HepG2 (cell line): Measurements from ENCODE around the gene FNBP1L. TPM values are rescaled to one million over a fixed set of nuclear protein-coding genes. Genes with fewer than 3 reads are reported as not detected.
A peak's percentile ranks its signal among the peaks of the same experiment; 100 is the strongest.

ENCODE experiments used
- AGO2 ChIP-seq: fragments of 200-400 bp; formaldehyde crosslinking; optimal IDR thresholded peaks from 2 replicates; pipeline ENCODE3; 2017; ENCODE audit warnings: mild to moderate bottlenecking, low read depth, low read length, moderate library complexity
- CBX1 ChIP-seq: IDR thresholded peaks from one replicate; pipeline ENCODE4 v1.6.1; 2016; ENCODE audit warnings: antibody characterized with exemption, low read depth
- CHCHD3 ChIP-seq: sonication (generic); formaldehyde crosslinking; IDR thresholded peaks from 2 replicates; pipeline ENCODE4 v1.8.0; 2022; ENCODE audit warnings: mild to moderate bottlenecking, missing genetic modification reagents, moderate library complexity
- ELF4 ChIP-seq: sonication (generic); formaldehyde crosslinking; IDR thresholded peaks from 2 replicates; pipeline ENCODE4 v1.5.0; 2020; ENCODE audit warnings: missing genetic modification reagents, mild to moderate bottlenecking, moderate library complexity, borderline replicate concordance
- FOSL2 ChIP-seq: sonication (generic); formaldehyde crosslinking; IDR thresholded peaks from 2 replicates; pipeline ENCODE4 v1.4.0; 2020; ENCODE audit warnings: missing genetic modification reagents
- KAT7 ChIP-seq: IDR thresholded peaks from 2 replicates; pipeline ENCODE4 v1.6.1; 2018; ENCODE audit warnings: borderline replicate concordance, missing compliant biosample characterization
- KDM5B ChIP-seq: sonication (generic); formaldehyde crosslinking; IDR thresholded peaks from 2 replicates; pipeline ENCODE4 v1.4.0; 2020; ENCODE audit warnings: missing genetic modification reagents, mild to moderate bottlenecking, borderline replicate concordance
- MEIS1 ChIP-seq: sonication (generic); formaldehyde crosslinking; IDR thresholded peaks from 2 replicates; pipeline ENCODE4 v1.9.0; 2021; ENCODE audit warnings: mild to moderate bottlenecking, missing genetic modification reagents, moderate library complexity, borderline replicate concordance
- MXD4 ChIP-seq: IDR thresholded peaks from 2 replicates; pipeline ENCODE4 v1.6.1; 2016; ENCODE audit warnings: mild to moderate bottlenecking, missing biosample characterization, missing genetic modification reagents
- NR1H2 ChIP-seq: sonication (generic); formaldehyde crosslinking; IDR thresholded peaks from 2 replicates; pipeline ENCODE4 v1.8.1; 2022; ENCODE audit warnings: low read depth, missing genetic modification reagents, borderline replicate concordance
- PPARG ChIP-seq: conservative IDR thresholded peaks from 2 replicates; pipeline ENCODE4 v1.6.1; 2016; ENCODE audit warnings: missing biosample characterization, missing genetic modification reagents
- RCOR2 ChIP-seq: IDR thresholded peaks from 2 replicates; pipeline ENCODE4 v1.6.1; 2016; ENCODE audit warnings: missing biosample characterization, missing genetic modification reagents
- SKI ChIP-seq: fragments of 450-650 bp; IDR thresholded peaks from one replicate; pipeline ENCODE4 v1.6.1; 2018; ENCODE audit warnings: mild to moderate bottlenecking; ENCODE audit not compliant: partially characterized antibody
- ZFP36L1 ChIP-seq: sonication (generic); formaldehyde crosslinking; IDR thresholded peaks from 2 replicates; pipeline ENCODE4 v1.8.0; 2022; ENCODE audit warnings: mild to moderate bottlenecking, missing genetic modification reagents, moderate library complexity
- ZNF251 ChIP-seq: sonication (generic); formaldehyde crosslinking; IDR thresholded peaks from 2 replicates; pipeline ENCODE4 v1.9.0; 2021; ENCODE audit warnings: mild to moderate bottlenecking, missing genetic modification reagents
- ZNF350 ChIP-seq: sonication (generic); formaldehyde crosslinking; IDR thresholded peaks from 2 replicates; pipeline ENCODE4 v1.4.0; 2020; ENCODE audit warnings: mild to moderate bottlenecking, low read depth, missing genetic modification reagents, borderline replicate concordance
- ZNF446 ChIP-seq: sonication (generic); formaldehyde crosslinking; IDR thresholded peaks from 2 replicates; pipeline ENCODE4 v1.5.0; 2020; ENCODE audit warnings: mild to moderate bottlenecking, missing genetic modification reagents
- ZNF530 ChIP-seq: sonication (generic); formaldehyde crosslinking; IDR thresholded peaks from 2 replicates; pipeline ENCODE4 v1.5.0; 2020; ENCODE audit warnings: low read depth, mild to moderate bottlenecking, missing genetic modification reagents
- polyA plus RNA-seq, 8 experiments: library from polyadenylated mRNA; depleted of rRNA in 3 of 8; stranded (reverse) in 7 of 8; unstranded in 1 of 8; fragments of >200 nt; fragmentation: Illumina TruSeq in 4 of 8; extraction: Trizol in 4 of 8; gene quantifications; 2 replicates each; pipeline versions ENCODE4 v1.2.1 to v1.2.3, GENCODE V29; 2011 to 2016; ENCODE audit warnings: low read depth in 4 of 8, missing spikeins in 1 of 8, mixed read lengths in 1 of 8; ENCODE audit not compliant: insufficient read depth in 1 of 8
- total RNA-seq, 5 experiments: library from RNA; depleted of rRNA; stranded (reverse); fragments of >200 nt; fragmentation: Illumina TruSeq; extraction: Trizol; gene quantifications; 2 replicates each; pipeline ENCODE4 v1.2.3, GENCODE V29; 2016; ENCODE audit warnings: low read depth in 1 of 5
- TF ChIP-seq, protein P1 (sequence below): sonication (generic); formaldehyde crosslinking; IDR thresholded peaks from 2 replicates; pipeline ENCODE4 v1.9.0; 2022; ENCODE audit warnings: missing genetic modification reagents, mild to moderate bottlenecking, borderline replicate concordance
- TF ChIP-seq, protein P2 (sequence below): sonication (generic); formaldehyde crosslinking; IDR thresholded peaks from 2 replicates; pipeline ENCODE4 v1.4.0; 2020; ENCODE audit warnings: missing genetic modification reagents
- TF ChIP-seq, protein P3 (sequence below): sonication (generic); formaldehyde crosslinking; IDR thresholded peaks from 2 replicates; pipeline ENCODE4 v1.4.0; 2020; ENCODE audit warnings: mild to moderate bottlenecking, missing genetic modification reagents
- TF ChIP-seq, protein P4 (sequence below): sonication (generic); formaldehyde crosslinking; IDR thresholded peaks from 2 replicates; pipeline ENCODE4 v1.4.0; 2020; ENCODE audit warnings: mild to moderate bottlenecking, missing genetic modification reagents
- TF ChIP-seq, protein P5 (sequence below): sonication (generic); formaldehyde crosslinking; IDR thresholded peaks from 2 replicates; pipeline ENCODE4 v1.8.1; 2023; ENCODE audit warnings: mild to moderate bottlenecking, moderate library complexity, missing genetic modification reagents

FNBP1L gene
- total and polyA plus RNA-seq, 2 of the 13 experiments (the other 11 are each of a cell fraction or from before 2014, with no cell fraction given), result 24.1 to 27.1 TPM

DNA sequence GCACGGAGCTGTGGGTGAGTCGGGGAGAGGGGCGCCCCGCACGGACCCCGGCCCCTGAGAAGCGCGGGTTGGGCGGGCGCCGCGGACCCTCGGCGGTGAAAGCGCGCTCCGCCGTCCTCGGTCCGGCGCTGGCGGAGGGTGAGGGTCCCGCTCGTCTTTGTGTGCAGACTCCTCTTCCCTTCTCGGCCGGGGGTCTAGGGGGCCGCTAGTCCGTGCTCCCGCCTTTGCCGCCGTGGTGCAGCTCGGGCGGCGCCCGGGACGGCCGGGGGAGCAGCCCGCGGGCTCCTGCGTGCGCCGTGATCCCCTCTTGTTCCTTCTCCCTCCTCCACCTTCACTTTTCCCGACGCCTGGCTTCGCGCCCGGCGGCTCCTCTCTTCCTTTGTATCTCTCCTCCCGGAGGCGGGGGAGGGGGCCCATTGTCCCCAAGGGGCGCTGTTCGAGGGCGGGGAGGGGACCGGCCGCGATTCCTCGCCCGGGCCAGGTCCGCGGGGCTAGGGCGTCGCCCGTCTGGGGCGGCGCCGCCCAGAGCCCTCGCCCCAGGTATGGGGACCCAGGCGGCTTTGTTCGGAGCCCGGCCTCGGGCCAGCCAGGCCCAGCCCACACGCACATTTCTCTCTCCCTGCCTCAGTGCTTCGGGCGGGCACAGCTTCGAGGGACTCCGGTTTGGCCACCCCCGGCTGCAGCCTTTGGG, 519 bp downstream of the FNBP1L start (continued):
- no peak for TF ChIP-seq ELF4 (CRISPR knock-in tag)
- TF ChIP-seq ZNF530, result 0 out of 2 replicates have a peak, but pooled peaks have one; percentile 41
- no peak for TF ChIP-seq RCOR2 (CRISPR knock-in tag)
- TF ChIP-seq, protein P1, sequence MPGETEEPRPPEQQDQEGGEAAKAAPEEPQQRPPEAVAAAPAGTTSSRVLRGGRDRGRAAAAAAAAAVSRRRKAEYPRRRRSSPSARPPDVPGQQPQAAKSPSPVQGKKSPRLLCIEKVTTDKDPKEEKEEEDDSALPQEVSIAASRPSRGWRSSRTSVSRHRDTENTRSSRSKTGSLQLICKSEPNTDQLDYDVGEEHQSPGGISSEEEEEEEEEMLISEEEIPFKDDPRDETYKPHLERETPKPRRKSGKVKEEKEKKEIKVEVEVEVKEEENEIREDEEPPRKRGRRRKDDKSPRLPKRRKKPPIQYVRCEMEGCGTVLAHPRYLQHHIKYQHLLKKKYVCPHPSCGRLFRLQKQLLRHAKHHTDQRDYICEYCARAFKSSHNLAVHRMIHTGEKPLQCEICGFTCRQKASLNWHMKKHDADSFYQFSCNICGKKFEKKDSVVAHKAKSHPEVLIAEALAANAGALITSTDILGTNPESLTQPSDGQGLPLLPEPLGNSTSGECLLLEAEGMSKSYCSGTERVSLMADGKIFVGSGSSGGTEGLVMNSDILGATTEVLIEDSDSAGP, result peak; percentile 24
- no peak for TF ChIP-seq SKI
- TF ChIP-seq CHCHD3 (CRISPR knock-in tag), result no peak
- 0 out of 2 replicates have a peak, but pooled peaks have one; percentile 4 for TF ChIP-seq PPARG (CRISPR knock-in tag)
- TF ChIP-seq ZFP36L1 (CRISPR knock-in tag), result no peak
- TF ChIP-seq ZNF350 (CRISPR knock-in tag), result no peak; the same call in 1 of the 2 replicates
- TF ChIP-seq, protein P2, sequence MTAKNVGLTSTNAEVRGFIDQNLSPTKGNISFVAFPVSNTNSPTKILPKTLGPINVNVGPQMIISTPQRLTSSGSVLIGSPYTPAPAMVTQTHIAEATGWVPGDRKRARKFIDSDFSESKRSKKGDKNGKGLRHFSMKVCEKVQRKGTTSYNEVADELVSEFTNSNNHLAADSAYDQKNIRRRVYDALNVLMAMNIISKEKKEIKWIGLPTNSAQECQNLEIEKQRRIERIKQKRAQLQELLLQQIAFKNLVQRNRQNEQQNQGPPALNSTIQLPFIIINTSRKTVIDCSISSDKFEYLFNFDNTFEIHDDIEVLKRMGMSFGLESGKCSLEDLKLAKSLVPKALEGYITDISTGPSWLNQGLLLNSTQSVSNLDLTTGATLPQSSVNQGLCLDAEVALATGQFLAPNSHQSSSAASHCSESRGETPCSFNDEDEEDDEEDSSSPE, result peak; percentile 20; the same call in 1 of the 2 replicates
- TF ChIP-seq KAT7 (CRISPR knock-in tag), result peak; percentile 73
- no peak for TF ChIP-seq ZNF251
- TF ChIP-seq, protein P3, sequence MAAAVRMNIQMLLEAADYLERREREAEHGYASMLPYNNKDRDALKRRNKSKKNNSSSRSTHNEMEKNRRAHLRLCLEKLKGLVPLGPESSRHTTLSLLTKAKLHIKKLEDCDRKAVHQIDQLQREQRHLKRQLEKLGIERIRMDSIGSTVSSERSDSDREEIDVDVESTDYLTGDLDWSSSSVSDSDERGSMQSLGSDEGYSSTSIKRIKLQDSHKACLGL (CRISPR knock-in tag), result peak; percentile 32; the same call in 1 of the 2 replicates
- TF ChIP-seq ZNF446 (CRISPR knock-in tag), result peak; percentile 32; the same call in 1 of the 2 replicates
- TF ChIP-seq, protein P4, sequence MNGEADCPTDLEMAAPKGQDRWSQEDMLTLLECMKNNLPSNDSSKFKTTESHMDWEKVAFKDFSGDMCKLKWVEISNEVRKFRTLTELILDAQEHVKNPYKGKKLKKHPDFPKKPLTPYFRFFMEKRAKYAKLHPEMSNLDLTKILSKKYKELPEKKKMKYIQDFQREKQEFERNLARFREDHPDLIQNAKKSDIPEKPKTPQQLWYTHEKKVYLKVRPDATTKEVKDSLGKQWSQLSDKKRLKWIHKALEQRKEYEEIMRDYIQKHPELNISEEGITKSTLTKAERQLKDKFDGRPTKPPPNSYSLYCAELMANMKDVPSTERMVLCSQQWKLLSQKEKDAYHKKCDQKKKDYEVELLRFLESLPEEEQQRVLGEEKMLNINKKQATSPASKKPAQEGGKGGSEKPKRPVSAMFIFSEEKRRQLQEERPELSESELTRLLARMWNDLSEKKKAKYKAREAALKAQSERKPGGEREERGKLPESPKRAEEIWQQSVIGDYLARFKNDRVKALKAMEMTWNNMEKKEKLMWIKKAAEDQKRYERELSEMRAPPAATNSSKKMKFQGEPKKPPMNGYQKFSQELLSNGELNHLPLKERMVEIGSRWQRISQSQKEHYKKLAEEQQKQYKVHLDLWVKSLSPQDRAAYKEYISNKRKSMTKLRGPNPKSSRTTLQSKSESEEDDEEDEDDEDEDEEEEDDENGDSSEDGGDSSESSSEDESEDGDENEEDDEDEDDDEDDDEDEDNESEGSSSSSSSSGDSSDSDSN, result peak; percentile 55; the same call in 1 of the 2 replicates
- TF ChIP-seq MEIS1 (CRISPR knock-in tag), result no peak
- TF ChIP-seq NR1H2 (CRISPR knock-in tag), result no peak
- TF ChIP-seq, protein P5, sequence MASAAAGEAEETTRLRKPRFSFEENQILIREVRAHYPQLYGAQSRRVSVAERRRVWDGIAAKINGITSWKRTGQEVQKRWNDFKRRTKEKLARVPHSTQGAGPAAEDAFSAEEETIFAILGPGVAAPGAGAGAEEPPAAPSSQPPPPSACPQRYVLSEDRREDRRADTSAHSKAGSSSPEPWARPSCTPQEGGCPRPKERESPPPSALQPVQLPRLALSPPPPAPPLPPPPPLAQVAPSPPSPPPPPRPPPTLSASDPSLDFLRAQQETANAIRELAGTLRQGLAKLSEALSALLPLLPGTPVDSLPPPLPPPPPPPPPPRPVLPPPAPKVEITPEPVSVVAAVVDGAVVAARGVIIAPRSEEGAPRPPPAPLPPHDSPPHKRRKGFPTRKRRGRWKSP (CRISPR knock-in tag), result no peak
- no peak for TF ChIP-seq FOSL2 (CRISPR knock-in tag)
- peak; percentile 87 for TF ChIP-seq KDM5B (CRISPR knock-in tag)
- TF ChIP-seq AGO2, result peak; percentile 31
- TF ChIP-seq CBX1, result peak; percentile 1
- TF ChIP-seq MXD4 (CRISPR knock-in tag), result 0 out of 2 replicates have a peak, but pooled peaks have one; percentile 33
